ENCODE data around the gene ARL6. TPM values are rescaled to one million over a fixed set of nuclear protein-coding genes. Genes with fewer than 3 reads are reported as not detected.

ARL6 gene
- total and polyA plus RNA-seq, 2 of the 8 experiments (the other 6 are each of a cell fraction or from before 2014, with no cell fraction given) = 1.8 to 12.0 TPM

- Histone ChIP-seq H3K14ac (ENCODE audit: insufficient read length) (no peak overlapping the region), H3K18ac (ENCODE audit: extremely low read depth, low read length) (no peak overlapping the region), H2AFZ (ENCODE audit: low read length) (no peak overlapping the region), H3K23ac (ENCODE audit: insufficient read length) (no peak overlapping the region), H2BK12ac (ENCODE audit: low read depth, low read length) (no peak overlapping the region), H3K4me3 (ENCODE audit: extremely low read depth in 1 of 4, insufficient read depth in 2 of 4, low read depth in 3 of 4, low read length in 4 of 4) (no peak overlapping the region), H4K5ac (ENCODE audit: insufficient read length, low read depth, low read length) (no peak overlapping the region), H3K23me2 (ENCODE audit: low read depth, low read length) (no peaks in the 10 kb centered on the region), H4K91ac (replicated peaks; ENCODE audit: insufficient read length, low read length) (no peak overlapping the region), H3K4me2 (ENCODE audit: insufficient read depth in 1 of 2, low read depth in 2 of 2, low read length in 2 of 2) (no peak overlapping the region), H4K8ac (ENCODE audit: extremely low read depth, insufficient read depth, low read length) (no peak overlapping the region), H3K27ac (ENCODE audit: low read depth, low read length) (no peak overlapping the region), H3K79me1 (ENCODE audit: low read depth, low read length) (no peaks in the 10 kb centered on the region), H3K4me1 (replicated peaks in 1 of 4; ENCODE audit: control insufficient read depth in 3 of 4, insufficient read depth in 4 of 4, low read length in 3 of 4) (no peaks in the 10 kb centered on the region), H3K4ac (replicated peaks; ENCODE audit: insufficient read length, low read depth, low read length) (no peak overlapping the region), H2AK5ac (ENCODE audit: low read depth, low read length) (no peak overlapping the region), H2BK15ac (ENCODE audit: low read length) (no peak overlapping the region), H3K79me2 (ENCODE audit: control insufficient read depth in 1 of 2, insufficient read depth in 2 of 2, low read length in 2 of 2) (no peaks in the 10 kb centered on the region), H2BK20ac (ENCODE audit: low read length) (no peak overlapping the region), H3K9me3 (ENCODE audit: insufficient read depth in 2 of 2, low read depth in 1 of 2, low read length in 1 of 2) (no peaks in the 10 kb centered on the region), H2BK5ac (ENCODE audit: low read depth, low read length) (no peak overlapping the region), H4K20me1 (replicated peaks in 1 of 2; ENCODE audit: control insufficient read depth in 1 of 2, insufficient read depth in 2 of 2, low read length in 2 of 2) (no peaks in the 10 kb centered on the region), H2BK120ac (replicated peaks; ENCODE audit: low read depth, low read length) (no peak overlapping the region), H3K27me3 (replicated peaks in 1 of 4; ENCODE audit: control insufficient read depth in 3 of 4, extremely low read depth in 1 of 4, insufficient read depth in 3 of 4, low read length in 3 of 4) (no peaks in the 10 kb centered on the region), H3K56ac (replicated peaks; ENCODE audit: insufficient read length, low read depth, low read length) (no peak overlapping the region), H3K36me3 (ENCODE audit: control insufficient read depth in 2 of 4, insufficient read depth in 4 of 4, low read length in 3 of 4) (no peaks in the 10 kb centered on the region), H3K9ac (replicated peaks in 1 of 4; ENCODE audit: extremely low read depth in 1 of 4, low read depth in 3 of 4, low read length in 3 of 4) (no peak overlapping the region)
- 83% methylated on average over 2 of the region's 2 CpGs; no CpG with 5 or more reads in 1 of the 2 experiments for WGBS, 2 experiments (ENCODE audit: extremely low coverage in 1 of 2, insufficient coverage in 1 of 2, insufficient read length in 1 of 2, insufficient replicate concordance in 2 of 2, low coverage in 1 of 2, low lambda C conversion rate in 2 of 2, missing lambda C conversion rate in 1 of 2)
- no peak for FAIRE-seq
- CTCF ChIA-PET (ENCODE audit: partially characterized antibody) = interaction anchor here (2.9 kb wide), 1 partner anchor 11 kb away, joined by 12 read pairs; the partner anchor contains the start of gene CRYBG3
- DNase-seq (ENCODE audit: low read depth in 1 of 2, low spot score in 2 of 2) = no peak
- POLR2A ChIA-PET (ENCODE audit: partially characterized antibody) = no interaction called here
- TF ChIP-seq JUND (IDR thresholded peaks at IDR 0.05; ENCODE audit: low read length) = no peak
- no peak for TF ChIP-seq TEAD4 (IDR thresholded peaks at IDR 0.05; ENCODE audit: low read depth, low read length)
- no peak for TF ChIP-seq CEBPB (IDR thresholded peaks at IDR 0.05; ENCODE audit: low read depth, low read length)
- TF ChIP-seq TCF12 (IDR thresholded peaks at IDR 0.05; ENCODE audit: low read depth, low read length) = no peak
- no peak for TF ChIP-seq HDAC2 (IDR thresholded peaks at IDR 0.05; ENCODE audit: borderline replicate concordance in 1 of 2, low read depth in 2 of 2, low read length in 2 of 2)
- TF ChIP-seq CBX5 (IDR thresholded peaks at IDR 0.05; ENCODE audit: low read depth, low read length) = no peak
- no peak for TF ChIP-seq MAX (IDR thresholded peaks at IDR 0.05)
- TF ChIP-seq SIRT6 (IDR thresholded peaks at IDR 0.05; ENCODE audit: low read length) = no peak
- TF ChIP-seq ATF2 (IDR thresholded peaks at IDR 0.05; ENCODE audit: low read length) = no peak
- no peak for TF ChIP-seq RFX5 (IDR thresholded peaks at IDR 0.05; ENCODE audit: borderline replicate concordance, low read depth, low read length)
- TF ChIP-seq EZH2 (IDR thresholded peaks at IDR 0.05; ENCODE audit: low read depth, low read length, severe bottlenecking) = no peak
- no peak for TF ChIP-seq CTBP2 (IDR thresholded peaks at IDR 0.05; ENCODE audit: borderline replicate concordance, insufficient read depth, insufficient read length, low read length)
Measured at GRCh38 chr3:97810779-97811390, 46.3 kb downstream of the ARL6 start.

Measured in H1 (cell line).